Stimulated activated CD8-positive, alpha-beta memory T cell treated with anti-CD3 and anti-CD28 coated beads, Interleukin-4, amount 100 ng/mL, for 4 hours (primary cell): ENCODE data around the gene GDF11.

ENCODE experiments used
- DNase-seq, 2 donors: peaks; one replicate each; pipeline ENCODE4 v3.0.0-alpha.2; 2020; ENCODE audit warnings: low read depth in 2 of 2, low spot score in 1 of 2

GDF11 gene

DNA sequence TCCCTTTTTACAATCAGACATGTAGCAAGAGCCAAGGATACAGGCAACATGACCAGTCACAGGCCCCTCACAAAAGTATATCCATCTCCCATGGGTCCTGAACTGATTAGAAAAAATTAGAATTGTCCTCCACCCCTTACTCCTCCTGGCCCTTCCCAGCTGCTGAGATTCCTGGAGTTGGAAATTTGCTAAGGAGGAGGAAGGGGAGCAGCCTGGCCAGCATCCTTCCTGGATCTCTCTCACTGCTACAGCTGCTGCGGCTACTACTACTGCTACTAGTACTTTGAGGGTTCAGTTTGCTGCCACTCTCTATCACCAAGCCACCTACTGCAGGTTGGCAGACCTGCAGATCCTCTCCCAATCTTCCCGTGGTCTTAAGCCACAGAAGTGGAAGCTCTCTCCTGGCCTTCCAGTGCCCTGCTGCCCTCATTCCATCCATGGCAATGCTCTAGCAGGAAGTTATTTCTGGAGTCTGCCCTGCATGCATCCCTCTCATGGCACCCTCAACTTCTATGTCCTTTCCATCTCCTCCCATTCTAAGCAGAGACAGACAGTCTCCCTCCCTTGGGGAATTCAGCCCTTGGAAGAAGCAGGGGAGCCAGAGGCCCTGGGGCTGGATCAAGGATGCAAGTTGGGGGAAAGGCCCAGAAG lies 36.2 kb upstream of the GDF11 start:
- no peak for DNase-seq

DNA sequence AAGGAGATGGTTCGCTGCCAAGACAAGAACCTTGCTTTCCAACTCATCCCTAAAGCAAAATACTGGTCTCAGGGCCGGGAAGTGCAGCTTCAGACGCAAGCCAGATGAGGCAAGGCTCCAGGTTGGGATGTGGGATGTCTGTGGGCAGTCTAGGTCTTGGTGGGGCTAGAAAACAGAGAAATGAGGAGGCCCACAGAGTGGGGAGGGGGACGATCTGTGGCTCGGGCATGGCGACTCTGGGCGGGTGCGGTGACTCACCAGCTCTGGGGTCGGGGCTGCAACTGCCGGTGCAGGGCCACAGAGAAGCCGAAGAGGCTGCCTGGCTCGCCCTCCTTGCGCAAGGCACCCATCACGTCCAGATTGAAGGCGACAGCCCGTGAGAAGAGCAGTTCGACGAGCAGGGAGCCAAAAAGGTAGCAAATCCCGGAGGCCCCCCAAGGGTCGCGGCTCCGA lies 35.7 kb upstream of the GDF11 start:
- no peak for DNase-seq

DNA sequence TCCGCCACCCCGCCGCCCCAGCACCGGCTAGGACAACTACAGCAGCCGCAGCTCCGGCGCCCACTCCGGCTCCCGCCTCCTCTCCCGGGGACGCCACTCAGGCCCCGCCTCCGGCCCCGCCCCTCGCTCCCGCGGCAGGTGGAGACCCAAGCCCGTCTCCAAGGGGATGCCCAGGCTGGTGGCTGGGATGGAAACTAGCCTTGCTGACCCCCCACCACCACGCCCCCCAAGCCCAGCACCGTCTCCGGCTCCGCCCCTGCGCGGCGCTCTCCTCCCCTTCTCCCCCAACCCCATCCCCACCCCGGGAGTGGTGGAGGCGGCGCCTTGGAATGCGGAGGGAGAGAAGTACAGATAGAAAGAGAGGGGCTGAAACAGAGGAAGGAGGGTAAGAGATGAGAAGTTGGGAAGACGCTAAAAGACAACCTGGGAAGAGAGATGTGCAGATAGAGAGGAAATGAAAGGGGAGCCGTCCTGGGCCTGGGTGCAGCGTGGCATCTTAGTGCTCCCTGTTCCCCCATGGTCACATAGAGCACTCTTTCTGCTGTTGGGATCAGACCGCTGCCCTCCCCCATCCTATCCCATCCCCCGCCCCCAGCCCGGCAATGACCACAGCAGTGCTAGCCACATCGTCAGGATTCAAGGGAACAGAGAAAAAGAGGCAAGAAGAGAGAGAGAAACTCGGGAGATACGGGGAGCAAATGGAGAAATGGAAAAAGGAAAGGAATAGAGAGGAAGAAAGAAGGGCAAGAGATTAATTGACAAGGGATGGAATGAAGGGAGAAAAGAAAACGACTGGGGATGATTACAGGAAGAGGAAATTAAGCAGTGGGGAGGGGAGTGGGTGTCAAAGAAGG lies 34.9 kb upstream of the GDF11 start, which contains the start of gene ITGA7:
Gene ITGA7, minus strand, starts transcription at position 64 of the 854 bp plus-strand sequence. CDS start 222 bp downstream, outside the sequence.
- peak; percentile 33 to 40 for DNase-seq

DNA sequence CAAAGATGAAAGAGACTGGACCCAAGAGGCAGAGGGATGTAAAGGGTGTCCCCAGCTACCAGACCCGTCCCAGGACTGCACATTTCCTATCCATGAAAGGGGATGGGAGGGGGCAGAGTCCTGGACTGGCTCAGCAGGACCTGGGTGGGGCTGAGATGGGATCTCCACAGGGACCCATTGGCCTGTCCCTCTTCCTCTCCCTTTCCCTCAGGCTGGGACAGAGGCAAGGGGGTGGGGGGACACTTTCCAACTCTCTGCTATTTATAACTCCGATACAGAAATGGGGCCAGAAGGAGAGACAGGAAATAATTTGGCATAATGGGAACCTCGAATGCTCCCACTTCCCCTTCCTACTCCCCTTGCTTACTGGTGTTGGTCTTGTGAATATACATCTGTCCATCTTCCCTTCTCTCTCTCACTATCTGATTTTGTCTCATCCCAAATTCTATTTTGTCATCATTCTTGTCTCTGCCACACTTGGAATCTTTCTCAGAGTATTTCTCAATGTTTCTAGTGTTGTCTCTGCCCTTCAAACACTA lies 34.2 kb upstream of the GDF11 start:
- DNase-seq = no peak

DNA sequence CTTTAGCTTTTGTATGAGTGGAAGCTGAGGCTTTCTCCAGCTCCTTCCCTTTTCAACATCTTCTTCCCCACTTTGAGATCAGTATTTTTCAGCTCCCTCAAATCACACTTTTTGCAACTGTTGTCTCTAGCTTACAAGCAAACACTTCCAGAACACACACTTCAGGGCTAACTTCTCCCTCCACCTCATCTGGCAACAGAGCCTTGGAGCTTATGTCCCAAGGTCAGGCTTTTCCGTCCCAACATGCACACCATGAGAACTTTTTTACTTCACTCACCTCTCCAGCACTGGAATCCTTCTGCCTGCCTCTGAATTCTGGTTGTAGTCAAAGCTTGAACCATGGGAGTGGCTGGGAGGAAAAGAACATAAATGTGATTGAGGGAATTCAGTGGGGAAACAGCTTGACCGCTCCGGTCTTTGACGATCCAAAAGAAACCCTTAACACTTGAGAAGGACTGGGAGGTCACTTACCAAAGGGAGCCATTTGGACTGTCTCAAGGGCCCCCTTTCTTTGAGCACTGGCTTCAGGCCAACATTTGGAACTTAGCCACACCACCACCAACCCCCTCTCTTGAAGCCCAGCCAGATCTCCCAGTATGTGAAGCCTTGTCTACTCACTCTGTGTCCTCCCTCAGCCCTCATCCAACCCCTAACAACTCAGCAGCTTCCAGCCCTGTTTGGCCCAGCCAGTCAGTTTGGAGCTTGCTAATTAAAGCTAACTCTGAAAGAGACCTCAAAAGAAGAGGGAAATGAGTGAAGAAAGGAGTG lies 31.0 kb upstream of the GDF11 start:
- DNase-seq = no peak

DNA sequence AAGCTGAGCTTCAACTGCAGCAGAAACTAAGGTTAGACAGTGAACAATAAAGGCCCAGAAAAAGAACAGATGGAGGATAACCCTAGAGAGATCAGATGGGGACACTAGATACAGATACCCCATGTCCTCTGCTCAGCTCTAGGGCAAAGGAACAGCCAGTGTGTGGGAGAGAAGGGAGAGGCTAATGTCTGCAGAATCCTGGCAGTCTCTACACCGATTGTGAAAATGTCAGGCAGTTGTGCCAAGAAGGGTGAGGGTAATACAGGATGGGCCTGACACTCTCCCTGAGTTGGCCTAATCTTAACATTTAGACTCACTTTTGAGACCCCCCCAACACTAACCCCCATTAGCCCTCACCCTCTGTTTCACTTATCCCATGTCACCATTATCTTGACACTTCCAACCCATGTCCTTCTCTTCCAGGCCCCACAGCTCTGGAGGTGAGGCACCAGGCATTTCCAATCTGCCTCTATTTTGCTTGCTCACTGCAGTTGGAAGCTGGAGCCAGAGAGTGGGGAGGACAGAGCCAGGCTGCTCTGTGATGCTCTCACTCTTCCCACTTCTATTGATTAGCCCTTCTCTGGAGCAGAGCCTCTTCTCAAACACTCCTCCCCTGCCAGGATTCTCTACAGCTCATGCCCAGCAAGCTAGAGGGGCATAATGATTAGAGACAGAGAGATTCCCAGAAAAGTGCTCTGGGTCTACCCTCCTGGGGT lies 30.1 kb upstream of the GDF11 start:
- DNase-seq = no peak

DNA sequence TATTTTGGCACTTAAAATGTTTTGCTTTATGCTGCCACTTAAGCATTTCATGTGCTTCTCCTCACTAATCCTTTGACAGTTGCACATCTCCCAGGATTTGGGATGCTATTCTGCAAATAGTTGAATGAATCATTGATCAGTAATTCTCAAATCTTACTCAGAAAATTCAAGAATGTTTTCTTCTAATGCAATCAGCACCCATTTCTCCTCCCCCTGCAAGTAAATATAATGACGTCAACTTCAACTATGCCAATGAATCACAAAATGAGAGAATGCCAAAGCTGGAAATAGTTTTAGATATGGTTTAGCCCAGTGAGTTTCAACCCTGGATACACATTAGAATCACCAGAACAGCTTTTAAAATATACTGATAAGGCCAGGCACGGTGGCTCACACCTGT lies 29.2 kb upstream of the GDF11 start:
- DNase-seq = no peak

DNA sequence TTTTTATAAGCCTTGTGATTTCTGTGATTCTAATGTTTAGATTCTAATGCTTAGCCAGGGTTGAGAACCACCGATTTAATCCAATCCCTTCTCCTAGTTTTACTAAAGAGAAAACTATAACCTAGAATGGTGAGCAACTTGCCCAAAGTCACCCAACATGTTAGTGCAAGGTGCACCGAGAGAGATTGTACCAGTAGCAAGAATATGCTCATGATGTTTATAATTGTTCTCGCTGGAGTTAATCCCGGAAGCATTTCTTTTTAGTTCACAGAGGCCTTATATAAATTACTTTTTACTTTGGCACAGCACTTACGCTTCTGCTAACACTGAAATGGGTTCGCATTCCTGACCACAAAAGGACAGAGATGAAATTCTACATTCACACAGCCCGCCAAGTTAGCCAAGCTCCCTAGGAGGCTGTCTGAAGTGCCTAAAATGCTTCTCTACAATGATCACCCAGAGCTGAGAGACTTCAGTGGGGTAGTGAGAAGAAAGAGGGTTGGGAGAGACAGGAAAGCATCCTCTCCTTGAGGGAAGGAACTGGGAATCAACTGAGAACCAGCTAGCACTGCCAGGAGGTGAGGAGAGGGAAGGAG lies 27.7 kb upstream of the GDF11 start:
- DNase-seq = no peak

DNA sequence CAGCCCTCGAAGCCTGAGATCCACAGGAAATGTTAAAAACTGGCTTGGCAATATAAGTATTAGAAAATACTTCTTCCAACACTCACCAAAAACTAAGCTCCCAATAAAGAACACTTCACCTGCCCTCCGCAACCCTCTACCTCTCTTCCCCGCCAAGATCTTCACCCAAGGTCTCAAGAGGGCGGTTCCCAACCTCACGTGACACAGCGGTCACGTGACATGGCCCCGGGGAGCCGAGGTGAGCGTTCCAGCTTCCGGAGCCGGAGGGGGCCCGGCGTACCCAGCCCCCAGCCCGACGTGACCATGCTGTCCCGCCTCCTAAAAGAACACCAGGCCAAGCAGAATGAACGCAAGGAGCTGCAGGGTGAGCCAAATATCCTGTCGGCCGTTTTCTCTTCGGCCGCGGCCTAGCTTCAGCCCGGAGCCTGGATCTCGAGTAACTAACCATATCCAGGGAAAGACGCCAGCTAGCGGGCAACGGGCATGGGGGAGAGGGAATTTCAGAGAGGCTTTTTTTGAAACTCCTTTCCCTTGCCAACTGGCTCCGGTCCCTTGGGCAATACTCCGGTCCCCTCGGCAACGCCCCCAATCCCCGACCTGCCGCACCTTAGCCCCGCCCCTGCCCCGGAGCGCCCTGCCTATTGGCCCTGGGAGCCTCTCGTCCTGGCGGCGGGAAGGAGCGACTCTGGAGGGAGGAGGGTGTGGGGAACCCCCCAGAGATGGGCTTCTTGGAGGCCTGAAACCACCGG lies 26.9 kb upstream of the GDF11 start, which contains the start of gene BLOC1S1:
Gene BLOC1S1, plus strand, starts transcription at position 214 of the 749 bp plus-strand sequence. Its CDS starts 6 bp downstream, at position 220.
- DNase-seq = peak; percentile 78 to 81

DNA sequence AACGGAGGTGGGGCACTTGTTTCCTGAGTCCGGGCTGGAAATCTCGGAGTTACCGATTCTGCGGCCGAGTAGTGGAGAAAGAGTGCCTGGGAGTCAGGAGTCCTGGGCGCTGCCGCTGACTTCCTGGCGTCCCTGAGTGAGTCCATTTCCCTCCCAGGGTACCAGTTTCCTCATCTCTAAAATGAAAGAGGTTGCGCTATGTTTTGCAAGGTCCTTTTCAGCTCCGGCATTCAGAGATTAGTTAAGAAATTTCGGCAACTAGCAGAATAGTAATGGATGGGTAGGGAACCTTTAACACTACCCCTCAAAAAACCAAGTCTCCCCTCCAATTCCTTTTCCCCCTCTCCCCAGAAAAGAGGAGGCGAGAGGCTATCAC lies 26.4 kb upstream of the GDF11 start:
- DNase-seq = no peak

DNA sequence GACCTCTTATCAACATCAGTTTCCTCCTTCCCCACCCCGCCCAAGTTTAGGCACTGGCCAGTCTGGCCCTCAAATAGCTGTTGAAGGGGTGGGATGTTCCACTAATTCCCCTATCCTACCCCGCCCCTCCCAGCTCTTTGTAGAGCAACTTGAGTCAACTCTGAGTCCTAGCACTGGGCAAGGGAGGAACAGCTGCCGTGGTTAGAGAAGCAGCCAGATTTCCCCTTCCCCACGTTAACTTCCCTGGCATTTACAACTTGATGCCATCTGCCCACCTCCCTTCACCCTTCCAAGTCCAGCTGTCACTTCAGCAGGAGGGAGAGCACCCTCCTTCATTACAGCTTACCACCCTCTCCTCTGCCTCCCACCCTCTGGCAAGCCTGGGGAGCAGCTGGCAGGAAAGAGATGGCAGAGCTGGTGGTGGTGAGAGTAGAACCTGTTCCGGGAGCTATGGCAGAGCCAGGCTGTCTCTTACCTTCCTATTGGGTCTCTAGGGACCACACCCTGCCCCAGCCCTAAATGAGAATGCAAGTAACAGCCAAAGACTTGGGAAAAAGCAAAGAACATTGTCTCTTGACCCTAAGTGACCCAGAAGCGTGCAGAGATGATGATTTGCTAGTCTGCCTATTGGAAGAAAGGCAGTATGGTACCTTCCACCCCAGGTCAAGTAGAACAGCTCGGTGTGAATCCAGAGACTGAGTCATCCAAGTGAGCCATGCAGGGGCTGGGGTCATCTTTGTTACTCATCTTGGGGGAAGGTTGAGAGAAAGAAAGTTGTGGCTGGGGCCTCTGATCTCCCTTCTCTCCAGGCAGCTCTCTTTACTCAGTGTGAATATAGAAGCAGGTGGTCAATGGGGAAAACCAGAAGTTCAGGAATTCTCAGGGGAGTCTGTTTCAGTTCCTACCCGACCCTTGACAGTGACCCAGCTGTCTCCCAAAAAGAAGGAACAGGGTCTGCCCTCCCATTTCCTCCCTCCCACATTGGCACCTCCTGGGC lies 25.6 kb upstream of the GDF11 start:
- no peak for DNase-seq

DNA sequence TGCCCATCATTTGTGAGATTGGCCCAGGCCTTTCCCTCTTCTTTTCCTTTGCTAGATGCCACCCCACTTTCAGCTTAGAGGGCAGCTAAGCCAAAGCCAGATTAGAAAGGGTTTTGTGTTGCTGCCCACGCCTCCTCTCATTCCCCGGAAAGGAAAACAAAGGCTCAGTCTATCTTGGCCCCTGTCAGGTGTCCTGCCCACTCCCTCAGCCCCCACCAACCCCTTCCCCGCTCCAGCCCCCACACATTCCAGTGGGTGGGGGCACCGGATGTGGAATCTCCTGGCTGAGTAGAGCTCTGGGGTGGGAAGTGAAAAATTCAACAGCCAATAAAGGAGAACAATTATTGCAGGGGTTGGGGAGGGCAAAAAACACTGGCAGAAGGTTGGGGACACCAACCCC lies 24.9 kb upstream of the GDF11 start:
- no peak for DNase-seq

DNA sequence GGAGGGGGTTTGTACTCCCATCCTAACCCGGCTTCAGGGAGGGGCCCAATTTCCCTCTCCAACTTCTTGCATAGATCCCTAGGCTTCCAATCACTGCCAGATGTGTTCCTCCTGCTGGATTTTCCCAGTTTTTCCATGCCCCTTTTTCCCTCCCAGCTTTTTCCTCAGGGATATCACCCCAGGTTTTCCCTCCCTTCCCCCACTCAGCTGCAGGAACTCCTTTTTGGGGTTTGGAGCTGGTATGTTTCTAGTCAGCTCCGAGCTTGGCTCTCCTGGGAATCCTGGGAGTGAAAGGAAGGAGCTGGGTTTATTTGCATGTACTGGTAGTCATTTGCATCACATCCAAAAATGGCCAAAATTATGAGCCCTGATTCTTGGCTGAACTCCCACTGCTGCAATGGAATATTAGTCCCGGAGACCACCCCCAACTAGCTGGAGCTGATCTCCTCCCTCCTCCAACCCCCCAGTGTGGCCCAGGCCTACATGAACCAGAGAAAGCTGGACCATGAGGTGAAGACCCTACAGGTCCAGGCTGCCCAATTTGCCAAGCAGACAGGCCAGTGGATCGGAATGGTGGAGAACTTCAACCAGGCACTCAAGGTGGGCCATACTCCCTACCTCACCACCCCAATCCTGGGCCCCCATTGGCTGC lies 24.2 kb upstream of the GDF11 start:
- no peak for DNase-seq

DNA sequence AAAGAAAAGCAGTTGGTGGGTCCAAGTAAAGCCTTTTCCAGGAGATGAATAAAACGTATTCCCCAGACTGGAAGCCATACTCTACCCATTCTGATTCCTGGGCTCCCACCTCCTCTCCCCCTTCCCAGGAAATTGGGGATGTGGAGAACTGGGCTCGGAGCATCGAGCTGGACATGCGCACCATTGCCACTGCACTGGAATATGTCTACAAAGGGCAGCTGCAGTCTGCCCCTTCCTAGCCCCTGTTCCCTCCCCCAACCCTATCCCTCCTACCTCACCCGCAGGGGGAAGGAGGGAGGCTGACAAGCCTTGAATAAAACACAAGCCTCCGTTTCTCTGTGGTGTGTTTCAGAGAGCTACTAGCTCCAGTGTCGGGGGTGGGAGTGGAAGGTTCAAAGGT lies 23.6 kb upstream of the GDF11 start:
- no peak for DNase-seq

DNA sequence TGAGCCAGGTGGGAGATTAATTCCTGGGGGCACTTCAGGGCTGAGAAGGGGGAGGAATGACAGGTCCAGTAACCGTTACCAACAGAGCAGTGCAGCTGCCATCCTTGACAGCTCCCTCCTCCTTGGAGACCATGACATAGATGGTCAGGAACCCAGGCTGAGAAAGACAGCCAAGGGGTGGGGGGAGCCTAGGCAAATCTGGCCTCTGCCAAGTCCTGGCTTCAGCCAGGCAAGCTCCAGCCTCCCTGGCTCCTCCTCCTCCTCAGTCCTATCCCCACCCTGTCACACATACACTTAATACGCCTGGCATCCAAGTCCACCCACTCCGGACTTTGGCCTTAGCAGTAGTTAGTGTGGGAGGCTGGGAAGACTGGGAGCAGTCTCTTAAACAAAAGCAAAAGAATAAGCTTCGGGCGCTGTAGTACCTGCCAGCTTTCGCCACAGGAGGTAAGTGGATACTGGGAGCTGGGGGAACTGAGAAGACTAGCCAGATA lies 22.8 kb upstream of the GDF11 start, which contains the start of gene RDH5:
Gene RDH5, plus strand, starts transcription at position 323 of the 494 bp plus-strand sequence. CDS start 792 bp downstream, outside the sequence.
- no peak for DNase-seq

DNA sequence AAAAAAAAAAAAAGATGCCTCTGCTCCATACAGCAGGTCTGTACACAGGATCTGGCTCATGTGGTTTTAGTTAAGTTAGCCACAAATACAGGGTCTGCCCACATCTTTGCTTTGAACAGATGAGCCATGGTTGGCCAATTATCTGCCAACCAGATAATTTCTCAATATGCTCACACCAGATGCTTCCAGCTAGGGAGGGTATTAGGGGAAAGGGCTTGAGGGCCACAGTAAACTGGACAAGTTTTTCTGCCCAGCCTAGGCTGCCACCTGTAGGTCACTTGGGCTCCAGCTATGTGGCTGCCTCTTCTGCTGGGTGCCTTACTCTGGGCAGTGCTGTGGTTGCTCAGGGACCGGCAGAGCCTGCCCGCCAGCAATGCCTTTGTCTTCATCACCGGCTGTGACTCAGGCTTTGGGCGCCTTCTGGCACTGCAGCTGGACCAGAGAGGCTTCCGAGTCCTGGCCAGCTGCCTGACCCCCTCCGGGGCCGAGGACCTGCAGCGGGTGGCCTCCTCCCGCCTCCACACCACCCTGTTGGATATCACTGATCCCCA lies 22.0 kb upstream of the GDF11 start:
- no peak for DNase-seq

DNA sequence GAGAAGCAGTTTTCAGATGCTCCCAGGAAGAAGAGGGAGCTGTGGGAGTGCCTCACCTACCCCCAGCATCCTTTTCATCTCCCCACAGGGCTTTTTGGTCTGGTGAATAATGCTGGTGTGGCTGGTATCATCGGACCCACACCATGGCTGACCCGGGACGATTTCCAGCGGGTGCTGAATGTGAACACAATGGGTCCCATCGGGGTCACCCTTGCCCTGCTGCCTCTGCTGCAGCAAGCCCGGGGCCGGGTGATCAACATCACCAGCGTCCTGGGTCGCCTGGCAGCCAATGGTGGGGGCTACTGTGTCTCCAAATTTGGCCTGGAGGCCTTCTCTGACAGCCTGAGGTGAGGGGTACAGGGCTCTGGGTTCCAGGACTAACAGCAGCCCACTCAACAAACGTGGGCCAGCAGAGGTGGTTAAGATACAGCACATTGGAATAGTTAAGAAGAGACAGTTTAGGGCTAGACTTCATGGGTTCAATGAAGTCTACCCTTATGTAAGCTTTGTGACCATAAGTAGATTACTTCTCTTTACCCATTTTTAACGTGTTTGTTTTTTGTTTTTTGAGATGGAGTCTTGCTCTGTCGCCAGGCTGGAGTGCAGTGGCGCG lies 21.2 kb upstream of the GDF11 start:
- DNase-seq = no peak
